CD4-positive, alpha-beta T cell treated with Interleukin-12 subunit alpha and Interleukin-12 subunit beta, for 1 hour (primary cell): ENCODE measurements around the gene CAMK4.

Source experiments
- DNase-seq: peaks from one replicate; pipeline ENCODE4 v3.0.0-alpha.2; 2020

Gene CAMK4

GRCh38 chr5:111223787-111224560 lies at the start of gene CAMK4:
TSS of gene CAMK4 (plus strand) at chr5:111224384. CDS start at chr5:111224484, 100 bp downstream.
- DNase-seq, result peak; percentile 86

GRCh38 chr5:111183064-111183463 lies 41.1 kb upstream of the CAMK4 start:
- no peak for DNase-seq

GRCh38 chr5:111187079-111187478 lies 37.1 kb upstream of the CAMK4 start:
- no peak for DNase-seq

GRCh38 chr5:111194053-111194452 lies 30.1 kb upstream of the CAMK4 start:
- DNase-seq, result no peak

- DNase-seq, result no peak
Observed at GRCh38 chr5:111194925-111195324, 29.3 kb upstream of the CAMK4 start.

- no peak for DNase-seq
Observed at GRCh38 chr5:111197523-111197922, 26.7 kb upstream of the CAMK4 start.

GRCh38 chr5:111198281-111198966 lies 25.8 kb upstream of the CAMK4 start:
- DNase-seq, result no peak

- no peak for DNase-seq
Observed at GRCh38 chr5:111200828-111201227, 23.4 kb upstream of the CAMK4 start.

- no peak for DNase-seq
Observed at GRCh38 chr5:111201705-111202104, 22.5 kb upstream of the CAMK4 start.

GRCh38 chr5:111211341-111211740 lies 12.8 kb upstream of the CAMK4 start:
- DNase-seq, result no peak

- no peak for DNase-seq
Observed at GRCh38 chr5:111214052-111214742, 10.0 kb upstream of the CAMK4 start.

- no peak for DNase-seq
Observed at GRCh38 chr5:111215971-111216370, 8.2 kb upstream of the CAMK4 start.

GRCh38 chr5:111221139-111221538 lies 3.0 kb upstream of the CAMK4 start:
- no peak for DNase-seq

- DNase-seq, result peak; percentile 13
Observed at GRCh38 chr5:111223101-111223786, 940 bp upstream of the CAMK4 start.

GRCh38 chr5:111224561-111225345 lies 569 bp downstream of the CAMK4 start:
- no peak for DNase-seq

- DNase-seq, result peak; percentile 54
Observed at GRCh38 chr5:111225926-111226325, 1.7 kb downstream of the CAMK4 start.

GRCh38 chr5:111226556-111226955 lies 2.4 kb downstream of the CAMK4 start:
- DNase-seq, result no peak

- no peak for DNase-seq
Observed at GRCh38 chr5:111227226-111227782, 3.1 kb downstream of the CAMK4 start.

- DNase-seq, result peak; percentile 49
Observed at GRCh38 chr5:111227801-111228200, 3.6 kb downstream of the CAMK4 start.

GRCh38 chr5:111228520-111229220 lies 4.5 kb downstream of the CAMK4 start:
- DNase-seq, result no peak

- no peak for DNase-seq
Observed at GRCh38 chr5:111229221-111229835, 5.1 kb downstream of the CAMK4 start.
